Loucy (cell line): ENCODE results near the gene GRWD1.

Experiments used
- CTCF ChIP-seq: fragments of 200-600 bp; sonication (generic); conservative IDR thresholded peaks from 2 replicates; pipeline ENCODE4 v1.5.1; 2014; ENCODE audit warnings: mild to moderate bottlenecking, antibody characterized with exemption, low read length
- EZH2phosphoT487 ChIP-seq: fragments of 200-600 bp; IDR thresholded peaks from 2 replicates; pipeline ENCODE4 v1.6.1; 2018; ENCODE audit warnings: antibody characterized with exemption, mild to moderate bottlenecking, moderate library complexity, borderline replicate concordance

- TF ChIP-seq CTCF (no peak), EZH2phosphoT487 (no peak)
Measured at GRCh38 chr19:48444129-48444935, 1.5 kb upstream of the GRWD1 start.
